K562 (cell line): ENCODE measurements around the gene C22orf39. TPM values are rescaled to one million over a fixed set of nuclear protein-coding genes. Genes with fewer than 3 reads are reported as not detected.
A peak's percentile ranks its signal among the peaks of the same experiment; 100 is the strongest.

Experiments used
- ARNT ChIP-seq, 2 experiments: fragments of 450-650 bp; IDR thresholded peaks; 2 replicates each; pipeline ENCODE4 v1.6.1; 2016; ENCODE audit warnings: mild to moderate bottlenecking in 1 of 2
- CCAR2 ChIP-seq: fragments of 200-400 bp; formaldehyde crosslinking; IDR thresholded peaks from 2 replicates; pipeline ENCODE4 v1.6.1; 2017; ENCODE audit warnings: mild to moderate bottlenecking, low read depth, low read length
- ETV5 ChIP-seq: sonication (generic); formaldehyde crosslinking; IDR thresholded peaks from 2 replicates; pipeline ENCODE4 v1.4.0; 2020; ENCODE audit warnings: low read depth, mild to moderate bottlenecking, missing genetic modification reagents
- EZH2 ChIP-seq: IDR thresholded peaks from 2 replicates; pipeline ENCODE4 v1.6.1; 2012; ENCODE audit warnings: low read depth, mild to moderate bottlenecking, inconsistent platforms, low read length, borderline replicate concordance
- FOXK1 ChIP-seq: sonication (generic); formaldehyde crosslinking; IDR thresholded peaks from 2 replicates; pipeline ENCODE4 v1.8.0; 2022; ENCODE audit warnings: missing genetic modification reagents, mild to moderate bottlenecking, borderline replicate concordance
- FOXP1 ChIP-seq: sonication (generic); formaldehyde crosslinking; IDR thresholded peaks from 2 replicates; pipeline ENCODE4 v1.8.0; 2022; ENCODE audit warnings: mild to moderate bottlenecking, missing genetic modification reagents
- HEY1 ChIP-seq: fragments of 250-450 bp; sonication (Bioruptor Pico); IDR thresholded peaks from 2 replicates; pipeline ENCODE4 v1.5.0; 2020; ENCODE audit warnings: mild to moderate bottlenecking, moderate library complexity, borderline replicate concordance
- HNRNPLL ChIP-seq: fragments of 200-400 bp; formaldehyde crosslinking; IDR thresholded peaks from 2 replicates; pipeline ENCODE4 v1.6.1; 2017; ENCODE audit warnings: low read length, low read depth, mild to moderate bottlenecking; ENCODE audit not compliant: poor library complexity, severe bottlenecking
- HSF4 ChIP-seq: fragments of 250-450 bp; sonication (Bioruptor Pico); IDR thresholded peaks from 2 replicates; pipeline ENCODE4 v2.1.2; 2022; ENCODE audit warnings: mild to moderate bottlenecking, moderate library complexity, borderline replicate concordance
- IFI16 ChIP-seq: fragments of 250-450 bp; sonication (Bioruptor Pico); IDR thresholded peaks from 2 replicates; pipeline ENCODE4 v2.1.2; 2022; ENCODE audit warnings: mild to moderate bottlenecking, inconsistent platforms
- JUND ChIP-seq, 2 experiments: IDR thresholded peaks; 2 replicates in 1 of 2; 3 replicates in 1 of 2; pipeline ENCODE4 v1.6.1; 2011; ENCODE audit warnings: borderline replicate concordance in 2 of 2, low read depth in 2 of 2, low read length in 2 of 2, improper control_type of control experiment in 1 of 2, missing biosample characterization in 1 of 2, missing genetic modification characterization in 1 of 2, missing genetic modification reagents in 1 of 2
- PHB2 ChIP-seq: fragments of 450-650 bp; IDR thresholded peaks from 2 replicates; pipeline ENCODE4 v1.6.1; 2017; ENCODE audit warnings: low read depth
- SUPT5H ChIP-seq: fragments of 450-650 bp; IDR thresholded peaks from 2 replicates; pipeline ENCODE4 v1.6.1; 2016
- ZMIZ1 ChIP-seq, 2 experiments: fragments of 150-350 bp in 1 of 2; IDR thresholded peaks; 2 replicates each; pipeline ENCODE4 v1.6.1; 2012 to 2016; ENCODE audit warnings: low read depth in 2 of 2, low read length in 2 of 2, mild to moderate bottlenecking in 1 of 2, moderate library complexity in 1 of 2
- ZNF140 ChIP-seq: fragments of 250-450 bp; sonication (Bioruptor Pico); IDR thresholded peaks from 2 replicates; pipeline ENCODE4 v1.8.0; 2021; ENCODE audit warnings: moderate library complexity, mild to moderate bottlenecking, inconsistent platforms
- ZNF239 ChIP-seq: fragments of 250-450 bp; sonication (Bioruptor Pico); IDR thresholded peaks from 2 replicates; pipeline ENCODE4 v1.4.0; 2020; ENCODE audit warnings: mild to moderate bottlenecking
- ZNF449 ChIP-seq: fragments of 250-450 bp; sonication (Bioruptor Pico); IDR thresholded peaks from 2 replicates; pipeline ENCODE4 v1.8.0; 2022; ENCODE audit warnings: moderate library complexity, mild to moderate bottlenecking, inconsistent platforms
- ZNF639 ChIP-seq, 2 experiments: fragments of 200-800 bp in 1 of 2; sonication (Bioruptor generic) in 1 of 2; sonication (generic) in 1 of 2; formaldehyde crosslinking in 1 of 2; IDR thresholded peaks in 1 of 2; conservative IDR thresholded peaks in 1 of 2; 2 replicates each; pipeline versions ENCODE4 v1.5.0 to v1.6.1; 2016 to 2020; ENCODE audit warnings: missing compliant biosample characterization in 1 of 2, missing genetic modification characterization in 1 of 2, missing genetic modification reagents in 1 of 2
- ZNF644 ChIP-seq: fragments of 200-800 bp; sonication (Bioruptor generic); IDR thresholded peaks from 2 replicates; pipeline ENCODE4 v1.6.1; 2016; ENCODE audit warnings: low read depth, missing genetic modification characterization, missing compliant biosample characterization
- polyA plus RNA-seq, 8 experiments: library from polyadenylated mRNA; depleted of rRNA in 4 of 8; stranded (reverse) in 5 of 8; unstranded in 3 of 8; fragments of >200 nt; fragmentation: Nextera tagmentation in 2 of 8; fragmentation: Illumina TruSeq in 1 of 8; extraction: Ambion mirVana in 2 of 8; extraction: Trizol in 1 of 8; gene quantifications; 2 replicates each; pipeline versions ENCODE4 v1.2.1 to v1.2.3, GENCODE V29; 2011 to 2014; ENCODE audit warnings: inconsistent platforms in 1 of 8, missing spikeins in 1 of 8
- total RNA-seq, 7 experiments: library from RNA; depleted of rRNA in 6 of 7; stranded (reverse); fragments of >200 nt in 6 of 7; fragmentation: Illumina TruSeq in 2 of 7; extraction: Trizol in 2 of 7; gene quantifications; 2 replicates each; pipeline versions ENCODE4 v1.2.1 to v1.2.3, GENCODE V29; 2011 to 2021; ENCODE audit warnings: low replicate concordance in 1 of 7

The C22orf39 gene
- total and polyA plus RNA-seq, 9 of the 15 experiments (the other 6 are each of a cell fraction or from before 2014, with no cell fraction given): 20.4 to 139 (median 66.8) TPM

- no peak for TF ChIP-seq CCAR2
- TF ChIP-seq SUPT5H: peak; percentile 48; the same call in 1 of the 2 replicates
- TF ChIP-seq FOXP1 (CRISPR knock-in tag): no peak
- TF ChIP-seq ZNF239 (CRISPR knock-in tag): peak; percentile 55
- TF ChIP-seq JUND (IDR thresholded peaks at IDR 0.05; ENCODE audit: borderline replicate concordance, low read depth, low read length): peak; percentile 69; the same call in 1 of the 2 replicates
- TF ChIP-seq JUND (tag; IDR thresholded peaks at IDR 0.05; ENCODE audit: borderline replicate concordance, low read depth, low read length): peak; percentile 37; the same call in 1 of the 3 replicates
- TF ChIP-seq ZNF449 (CRISPR knock-in tag): no peak
- TF ChIP-seq HSF4: peak; percentile 26; the same call in 1 of the 2 replicates
- peak; percentile 66; the same call in 1 of the 2 replicates for TF ChIP-seq IFI16 (CRISPR knock-in tag)
- TF ChIP-seq HEY1 (CRISPR knock-in tag): no peak
- peak; percentile 73 for TF ChIP-seq PHB2
- no peak for TF ChIP-seq EZH2
- peak; percentile 91 for TF ChIP-seq ZNF644
- TF ChIP-seq ZMIZ1 (IDR thresholded peaks at IDR 0.05; ENCODE audit: low read depth in 2 of 2, low read length in 2 of 2): peak in 1 of 2 experiments; percentile 91; a peak in 2 of 4 replicates
- TF ChIP-seq ARNT (IDR thresholded peaks at IDR 0.05): 0 out of 4 replicates have a peak, but pooled peaks have one; percentile 56 to 59
- TF ChIP-seq ZNF140: no peak
- no peak; the same call in 1 of the 2 replicates for TF ChIP-seq FOXK1 (CRISPR knock-in tag)
- TF ChIP-seq ZNF639 (CRISPR knock-in tag; conservative IDR thresholded peaks at IDR 0.05 in 1 of 2, IDR thresholded peaks at IDR 0.05 in 1 of 2): peak in 1 of 2 experiments; percentile 85; a peak in 2 of 4 replicates
- no peak for TF ChIP-seq HNRNPLL
- TF ChIP-seq ETV5: no peak
These were observed 39.6 kb downstream of the C22orf39 start (continued) for GRCh38 chr22:19407649-19408606.
